HCT116 (cell line): ENCODE results near the gene LASP1. TPM values are rescaled to one million over a fixed set of nuclear protein-coding genes. Genes with fewer than 3 reads are reported as not detected.

ENCODE experiments used
- ATAC-seq: fragments of 200-7000 bp; cut with Tn5 transposase; 2 replicates; pipeline ENCODE4 v1.9.1; 2020; ENCODE audit warnings: mild to moderate bottlenecking, moderate library complexity
- BruUV-seq: library from RNA; stranded (reverse); fragments of 400-500 nt; replicated peaks from 2 replicates; lab custom pipeline; 2021; lab: Mats Ljungman, UMichigan
- CTCF ChIA-PET: fragments of 300-600 bp; sonication (Branson Sonifier 250); formaldehyde crosslinking; loops from one replicate; lab custom pipeline; 2021; ENCODE audit warnings: antibody characterized with exemption; lab: Charles Lee
- POLR2A ChIA-PET: fragments of 300-600, 350-600 bp; sonication (Branson Sonifier 250); formaldehyde crosslinking; loops from one replicate; lab custom pipeline; 2021; ENCODE audit warnings: antibody characterized with exemption; lab: Charles Lee
- RAD21 ChIA-PET, 2 experiments: fragments of 300-600 bp; sonication (Branson Sonifier 250); formaldehyde crosslinking; loops; one replicate each; lab custom pipeline; 2023; ENCODE audit warnings: low total read pairs in 2 of 2; ENCODE audit not compliant: uncharacterized antibody in 2 of 2, unreplicated experiment in 2 of 2, low non-redundant PET in 1 of 2; lab: Charles Lee
- DNase-seq: peaks from one replicate; pipeline ENCODE4 v3.0.0-alpha.2; 2010; ENCODE audit warnings: low read depth, low spot score
- H2AFZ ChIP-seq: fragments of 200-600 bp; shearing (Covaris generic), sonication (generic); 2 replicates; pipeline ENCODE4 v1.6.1; 2017; ENCODE audit warnings: low read depth, mixed run types, mixed read lengths, antibody characterized with exemption, low read length; ENCODE audit not compliant: poor library complexity, severe bottlenecking
- H3K27ac ChIP-seq: 2 replicates; pipeline ENCODE4 v1.5.1; 2012; ENCODE audit warnings: low read depth, low read length
- H3K27me3 ChIP-seq: fragments of 200-600 bp; sonication (generic); 2 replicates; pipeline ENCODE4 v1.6.1; 2016; ENCODE audit warnings: mixed run types, low read length, mixed read lengths; ENCODE audit not compliant: insufficient read depth
- H3K36me3 ChIP-seq, 2 experiments: fragments of 200-500 bp in 1 of 2; fragments of 200-600 bp in 1 of 2; sonication (Bioruptor generic) in 1 of 2; sonication (generic) in 1 of 2; 2 replicates each; pipeline versions ENCODE4 v1.5.1 to v1.6.1; 2014 to 2016; ENCODE audit warnings: low read length in 2 of 2, inconsistent platforms in 1 of 2, mixed read lengths in 1 of 2, mixed run types in 1 of 2; ENCODE audit not compliant: insufficient read depth in 2 of 2, control insufficient read depth in 1 of 2
- H3K4me1 ChIP-seq, 2 experiments: fragments of 200-600 bp in 1 of 2; sonication (generic) in 1 of 2; 2 replicates each; pipeline versions ENCODE4 v1.5.1 to v1.6.1; 2012 to 2017; ENCODE audit warnings: low read length in 2 of 2, inconsistent platforms in 1 of 2, mild to moderate bottlenecking in 1 of 2, mixed read lengths in 1 of 2, mixed run types in 1 of 2, moderate library complexity in 1 of 2; ENCODE audit not compliant: insufficient read depth in 2 of 2, control insufficient read depth in 1 of 2
- H3K4me2 ChIP-seq: fragments of 200-600 bp; sonication (generic); 2 replicates; pipeline ENCODE4 v1.6.1; 2017; ENCODE audit warnings: mixed run types, low read length, mixed read lengths
- H3K4me3 ChIP-seq, 2 experiments: fragments of 200-600 bp in 1 of 2; sonication (generic) in 1 of 2; replicated peaks in 1 of 2; 2 replicates each; pipeline ENCODE4 v1.5.1; 2011 to 2016; ENCODE audit warnings: low read length in 2 of 2, control low read depth in 1 of 2, low read depth in 1 of 2, mild to moderate bottlenecking in 1 of 2, mixed read lengths in 1 of 2, mixed run types in 1 of 2
- H3K79me2 ChIP-seq: fragments of 200-600 bp; sonication (generic); 2 replicates; pipeline ENCODE4 v1.6.1; 2017; ENCODE audit warnings: mild to moderate bottlenecking, mixed run types, low read length, moderate library complexity, mixed read lengths; ENCODE audit not compliant: insufficient read depth
- H3K9ac ChIP-seq: fragments of 200-600 bp; sonication (generic); 2 replicates; pipeline ENCODE4 v1.6.1; 2016; ENCODE audit warnings: low read length, mixed read lengths
- H3K9me2 ChIP-seq: fragments of 200-600 bp; sonication (generic), shearing (Covaris generic); 2 replicates; pipeline ENCODE4 v1.6.1; 2017; ENCODE audit warnings: mixed run types, mild to moderate bottlenecking, moderate library complexity; ENCODE audit not compliant: insufficient read depth
- H3K9me3 ChIP-seq, 2 experiments: fragments of 200-500 bp in 1 of 2; fragments of 200-600 bp in 1 of 2; sonication (Bioruptor generic) in 1 of 2; sonication (generic) in 1 of 2; 2 replicates each; pipeline ENCODE4 v1.6.1; 2014 to 2017; ENCODE audit warnings: low read length in 2 of 2, mixed read lengths in 2 of 2, inconsistent platforms in 1 of 2, low read depth in 1 of 2, mild to moderate bottlenecking in 1 of 2, mixed run types in 1 of 2, moderate library complexity in 1 of 2; ENCODE audit not compliant: control insufficient read depth in 1 of 2, insufficient read depth in 1 of 2
- H4K20me1 ChIP-seq: fragments of 200-600 bp; sonication (generic), shearing (Covaris generic); 2 replicates; pipeline ENCODE4 v1.6.1; 2017; ENCODE audit warnings: mixed run types, mild to moderate bottlenecking, moderate library complexity; ENCODE audit not compliant: insufficient read depth
- CBX3 ChIP-seq: IDR thresholded peaks from 2 replicates; pipeline ENCODE4 v1.6.1; 2012; ENCODE audit warnings: low read depth
- CEBPB ChIP-seq: IDR thresholded peaks from 2 replicates; pipeline ENCODE4 v1.6.1; 2012; ENCODE audit warnings: low read depth
- EGR1 ChIP-seq: IDR thresholded peaks from 2 replicates; pipeline ENCODE4 v1.6.1; 2012; ENCODE audit warnings: low read depth
- ELF1 ChIP-seq: IDR thresholded peaks from 2 replicates; pipeline ENCODE4 v1.6.1; 2012; ENCODE audit warnings: low read depth, borderline replicate concordance
- EZH2 ChIP-seq: fragments of 200-600 bp; sonication (generic); IDR thresholded peaks from 2 replicates; pipeline ENCODE4 v1.6.1; 2017; ENCODE audit warnings: antibody characterized with exemption, mixed run types
- FOSL1 ChIP-seq: IDR thresholded peaks from 2 replicates; pipeline ENCODE4 v1.6.1; 2012; ENCODE audit warnings: low read depth
- JUND ChIP-seq: IDR thresholded peaks from 2 replicates; pipeline ENCODE4 v1.6.1; 2012
- POLR2AphosphoS5 ChIP-seq: IDR thresholded peaks from 2 replicates; pipeline ENCODE4 v1.6.1; 2011; ENCODE audit warnings: mild to moderate bottlenecking, low read depth, low read length, moderate library complexity
- REST ChIP-seq: IDR thresholded peaks from 2 replicates; pipeline ENCODE4 v1.6.1; 2012; ENCODE audit warnings: low read depth
- TCF7L2 ChIP-seq: IDR thresholded peaks from 2 replicates; pipeline ENCODE4 v1.7.0; 2011; ENCODE audit warnings: borderline replicate concordance, inconsistent platforms; ENCODE audit not compliant: insufficient read depth, insufficient read length; ENCODE audit errors: extremely low read depth
- ZFX ChIP-seq: fragments of 450-650 bp; IDR thresholded peaks from 2 replicates; pipeline ENCODE4 v1.6.1; 2017
- intact Hi-C: fragments of 100-400 bp; cut with micrococcal nuclease; formaldehyde crosslinking; loops from 2 replicates; pipeline ENCODE4 v1.10.0; 2022
- total RNA-seq: library from RNA; stranded (reverse); gene quantifications from one replicate; pipeline ENCODE4 v1.2.1, GENCODE V29; 2021; ENCODE audit not compliant: unreplicated experiment
- TF ChIP-seq, protein P1 (sequence below): IDR thresholded peaks from 2 replicates; pipeline ENCODE4 v1.6.1; 2012

Gene LASP1
- total RNA-seq, 1 experiment from 2014 or later, result 149 TPM

DNA sequence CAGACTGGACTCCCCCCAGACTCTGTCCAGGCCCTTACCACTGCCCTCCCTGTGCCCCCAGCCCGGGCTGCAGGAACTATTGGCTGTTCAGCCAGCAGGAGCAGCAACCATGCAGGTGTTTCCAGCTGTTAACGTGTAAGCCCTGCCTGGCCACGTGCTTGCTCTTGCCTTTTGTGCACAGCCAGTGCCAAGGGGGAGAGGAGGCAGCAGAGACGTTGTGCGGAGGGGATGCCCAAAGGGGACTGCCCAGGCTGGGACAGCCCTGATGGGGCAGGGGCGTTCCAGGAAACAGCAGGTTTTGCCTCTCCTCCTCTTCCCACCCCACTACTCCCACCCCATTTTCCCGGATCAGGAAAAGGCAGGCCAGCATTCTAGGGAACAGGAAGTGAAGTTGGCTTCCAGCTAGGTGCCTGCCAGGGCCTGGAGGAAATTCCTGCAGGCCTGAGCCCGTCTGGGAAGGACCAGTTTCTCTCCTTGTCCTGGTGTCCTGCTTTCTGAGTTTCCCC lies 38.9 kb downstream of the LASP1 start (continued):
- TF ChIP-seq, protein P1, sequence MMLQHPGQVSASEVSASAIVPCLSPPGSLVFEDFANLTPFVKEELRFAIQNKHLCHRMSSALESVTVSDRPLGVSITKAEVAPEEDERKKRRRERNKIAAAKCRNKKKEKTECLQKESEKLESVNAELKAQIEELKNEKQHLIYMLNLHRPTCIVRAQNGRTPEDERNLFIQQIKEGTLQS, result no peak
- no peak for TF ChIP-seq POLR2AphosphoS5

DNA sequence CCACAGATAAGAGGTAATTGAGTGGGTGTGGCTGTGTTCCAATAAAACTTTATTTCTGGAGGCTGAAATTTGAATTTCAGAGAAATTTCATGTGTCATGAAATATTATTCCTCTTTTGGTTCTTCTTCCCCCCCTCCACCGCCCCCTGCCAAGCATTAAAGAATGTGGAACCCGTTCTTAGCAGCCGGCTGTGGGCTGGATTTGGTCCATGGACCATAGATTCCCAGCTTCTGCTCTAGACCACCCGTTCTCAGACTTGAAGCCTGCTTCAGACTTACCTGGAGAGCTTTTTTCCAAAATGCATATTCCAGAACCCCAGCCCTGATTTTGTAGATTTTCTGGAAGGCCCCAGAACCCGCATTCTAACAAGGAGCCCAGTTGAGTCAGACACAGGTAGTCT lies 40.5 kb downstream of the LASP1 start:
- Histone ChIP-seq H3K9ac (no peak overlapping the region), H3K79me2 (peaks cover 41% of the 10 kb centered on the region), H4K20me1 (no peaks in the 10 kb centered on the region), H3K27ac (no peak overlapping the region), H3K4me2 (no peak overlapping the region), H2AFZ (no peak overlapping the region), H3K9me2 (no peaks in the 10 kb centered on the region), H3K9me3 (no peaks in the 10 kb centered on the region), H3K4me3 (no peak overlapping the region), H3K27me3 (no peaks in the 10 kb centered on the region), H3K4me1 (no peaks in the 10 kb centered on the region), H3K36me3 (peaks cover 0 to 13% of the 10 kb centered on the region in 2 experiments; a peak in 2 of 4 replicates)
- no TSS peak for BruUV-seq
- RAD21 ChIA-PET, result no interaction called here
- POLR2A ChIA-PET, result no interaction called here
- intact Hi-C loops, result no loop called here
- TF ChIP-seq EGR1, result no peak
- TF ChIP-seq REST, result no peak
- no peak for TF ChIP-seq FOSL1
- TF ChIP-seq JUND, result no peak
- no peak for TF ChIP-seq ZFX
- TF ChIP-seq POLR2AphosphoS5, result no peak
- no peak for TF ChIP-seq TCF7L2
- TF ChIP-seq ELF1, result no peak
- no peak for TF ChIP-seq CEBPB
- TF ChIP-seq EZH2, result no peak
- no peak for TF ChIP-seq CBX3
- DNase-seq, result no peak
- ATAC-seq, result no peak
- CTCF ChIA-PET, result no interaction called here
